Upper lobe of left lung (tissue), 6 donors: Measurements from ENCODE around the gene UBAC2. TPM values are rescaled to one million over a fixed set of nuclear protein-coding genes. Genes with fewer than 3 reads are reported as not detected.

Experiments
- ATAC-seq, 2 donors: fragments of 200-7000 bp; cut with Tn5 transposase; one replicate each; pipeline ENCODE4 v1.9.1; 2022; ENCODE audit warnings: mild to moderate bottlenecking in 2 of 2, moderate library complexity in 2 of 2; ENCODE audit not compliant: low FRiP score in 2 of 2
- DNase-seq, 2 donors: peaks; one replicate each; pipeline ENCODE4 v3.0.0-alpha.2; 2019 to 2020
- H3K27ac ChIP-seq, 4 donors: fragments of 200-600 bp; sonication (generic); one replicate each; pipeline ENCODE4 v1.5.1; 2016 to 2019
- H3K27me3 ChIP-seq, 4 donors: fragments of 200-600 bp; sonication (generic); one replicate each; pipeline ENCODE4 v1.5.1; 2017 to 2019
- H3K36me3 ChIP-seq, 4 donors: fragments of 200-600 bp; sonication (generic); one replicate each; pipeline ENCODE4 v1.5.1; 2016 to 2019
- H3K4me1 ChIP-seq, 4 donors: fragments of 200-600 bp; sonication (generic); one replicate each; pipeline ENCODE4 v1.5.1; 2018 to 2019
- H3K4me3 ChIP-seq, 4 donors: fragments of 200-600 bp; sonication (generic); one replicate each; pipeline ENCODE4 v1.5.1; 2017 to 2019; ENCODE audit warnings: mild to moderate bottlenecking in 2 of 4, moderate library complexity in 1 of 4
- H3K9me3 ChIP-seq, 4 donors: fragments of 200-600 bp; sonication (generic); one replicate each; pipeline ENCODE4 v1.5.1; 2018 to 2019
- EP300 ChIP-seq, 4 donors: sonication (generic); formaldehyde crosslinking; IDR thresholded peaks; one replicate each; pipeline ENCODE4 v1.5.1; 2017; ENCODE audit warnings: antibody characterized with exemption in 4 of 4, control low read depth in 2 of 4
- POLR2A ChIP-seq, 4 donors: fragments of 450-650 bp; IDR thresholded peaks; one replicate each; pipeline ENCODE4 v1.5.1; 2016 to 2017; ENCODE audit warnings: antibody characterized with exemption in 4 of 4, mild to moderate bottlenecking in 2 of 4
- POLR2AphosphoS5 ChIP-seq, 2 donors: sonication (generic); formaldehyde crosslinking; IDR thresholded peaks; one replicate each; pipeline ENCODE4 v1.5.1; 2017; ENCODE audit warnings: antibody characterized with exemption in 2 of 2
- WGBS, 2 donors: methylation state at CpG; one replicate each; pipeline ENCODE4 v1.1.5; 2017 to 2018; 5-methylcytosine and 5-hydroxymethylcytosine counted together
- total RNA-seq, 6 donors: library from RNA; depleted of rRNA in 4 of 6; stranded (reverse); fragments of >200 nt in 4 of 6; gene quantifications; one replicate each; pipeline versions ENCODE4 v1.1.0 to v1.2.1, GENCODE V29; 2016 to 2021
- TF ChIP-seq, protein P1 (sequence below), 6 experiments: fragments of 450-650 bp in 4 of 6; fragments of 200-600 bp in 2 of 6; sonication (generic) in 2 of 6; IDR thresholded peaks; one replicate each; pipeline ENCODE4 v1.5.1; 2016 to 2019; ENCODE audit warnings: antibody characterized with exemption in 6 of 6
- donor health status: DM: no; HTN: no; CAD: no; lungs with moderate emphysema.
- donor health status: DM: no; HTN: yes; CAD: no; lungs with severe emphysema.

The UBAC2 gene
- total RNA-seq, 6 donors from 2014 or later: 29.3 to 55.5 (median 47.7) TPM

DNA sequence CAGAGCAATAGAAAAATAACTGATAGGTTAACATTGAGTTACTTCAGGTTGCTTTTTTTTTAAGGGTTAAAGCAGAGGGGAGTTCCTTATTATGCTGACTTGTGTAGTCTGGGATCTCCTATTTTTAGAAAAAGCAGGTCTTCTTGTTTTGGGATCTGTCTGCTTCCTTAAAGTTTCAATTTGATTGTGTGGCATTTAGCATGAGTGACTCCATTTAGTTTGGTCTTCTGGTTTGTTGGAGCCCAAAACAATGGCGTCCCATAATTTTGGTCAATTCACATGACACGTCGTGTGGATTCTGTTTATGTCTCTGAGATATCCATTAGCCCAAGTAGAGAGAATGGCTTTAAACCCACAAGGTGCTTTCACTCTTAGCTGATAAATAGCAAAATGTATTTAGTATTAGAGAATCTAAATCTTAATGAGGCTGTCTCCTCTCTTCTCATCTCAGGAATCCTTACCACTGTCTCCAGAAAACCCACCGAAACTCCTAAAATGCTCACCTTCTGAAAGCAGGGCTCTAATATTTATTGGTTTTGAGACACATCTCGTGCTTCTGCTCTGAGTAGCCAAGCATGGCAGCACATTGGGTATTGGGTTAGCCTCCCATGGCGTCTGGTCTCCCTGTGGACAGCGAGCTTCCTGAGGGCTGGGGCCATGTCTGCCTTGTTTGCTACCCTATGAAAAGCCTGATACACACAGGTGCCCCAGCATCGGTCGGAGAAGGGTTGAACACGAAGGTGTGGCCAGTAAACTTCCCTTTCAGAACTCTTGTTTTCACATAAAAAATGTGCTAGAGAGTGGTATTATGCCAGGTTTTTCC lies 173.7 kb downstream of the UBAC2 start:
- DNase-seq: no peak
- Histone ChIP-seq H3K27me3 (no peaks in the 10 kb centered on the region), H3K4me1 (no peaks in the 10 kb centered on the region), H3K9me3 (no peaks in the 10 kb centered on the region), H3K27ac (peak overlapping the region in 1 of 4 donors; percentile 69), H3K36me3 (peaks cover 0 to 25% (median 6%) of the 10 kb centered on the region in 4 donors), H3K4me3 (no peak overlapping the region)
- 95 to 97% methylated on average over 10 of the region's 10 CpGs for WGBS, 2 donors
- TF ChIP-seq EP300 (IDR thresholded peaks at IDR 0.05) (no peak), POLR2AphosphoS5 (IDR thresholded peaks at IDR 0.05) (no peak)
- TF ChIP-seq, protein P1, sequence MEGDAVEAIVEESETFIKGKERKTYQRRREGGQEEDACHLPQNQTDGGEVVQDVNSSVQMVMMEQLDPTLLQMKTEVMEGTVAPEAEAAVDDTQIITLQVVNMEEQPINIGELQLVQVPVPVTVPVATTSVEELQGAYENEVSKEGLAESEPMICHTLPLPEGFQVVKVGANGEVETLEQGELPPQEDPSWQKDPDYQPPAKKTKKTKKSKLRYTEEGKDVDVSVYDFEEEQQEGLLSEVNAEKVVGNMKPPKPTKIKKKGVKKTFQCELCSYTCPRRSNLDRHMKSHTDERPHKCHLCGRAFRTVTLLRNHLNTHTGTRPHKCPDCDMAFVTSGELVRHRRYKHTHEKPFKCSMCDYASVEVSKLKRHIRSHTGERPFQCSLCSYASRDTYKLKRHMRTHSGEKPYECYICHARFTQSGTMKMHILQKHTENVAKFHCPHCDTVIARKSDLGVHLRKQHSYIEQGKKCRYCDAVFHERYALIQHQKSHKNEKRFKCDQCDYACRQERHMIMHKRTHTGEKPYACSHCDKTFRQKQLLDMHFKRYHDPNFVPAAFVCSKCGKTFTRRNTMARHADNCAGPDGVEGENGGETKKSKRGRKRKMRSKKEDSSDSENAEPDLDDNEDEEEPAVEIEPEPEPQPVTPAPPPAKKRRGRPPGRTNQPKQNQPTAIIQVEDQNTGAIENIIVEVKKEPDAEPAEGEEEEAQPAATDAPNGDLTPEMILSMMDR (IDR thresholded peaks at IDR 0.05): no peak
- ATAC-seq: no peak

DNA sequence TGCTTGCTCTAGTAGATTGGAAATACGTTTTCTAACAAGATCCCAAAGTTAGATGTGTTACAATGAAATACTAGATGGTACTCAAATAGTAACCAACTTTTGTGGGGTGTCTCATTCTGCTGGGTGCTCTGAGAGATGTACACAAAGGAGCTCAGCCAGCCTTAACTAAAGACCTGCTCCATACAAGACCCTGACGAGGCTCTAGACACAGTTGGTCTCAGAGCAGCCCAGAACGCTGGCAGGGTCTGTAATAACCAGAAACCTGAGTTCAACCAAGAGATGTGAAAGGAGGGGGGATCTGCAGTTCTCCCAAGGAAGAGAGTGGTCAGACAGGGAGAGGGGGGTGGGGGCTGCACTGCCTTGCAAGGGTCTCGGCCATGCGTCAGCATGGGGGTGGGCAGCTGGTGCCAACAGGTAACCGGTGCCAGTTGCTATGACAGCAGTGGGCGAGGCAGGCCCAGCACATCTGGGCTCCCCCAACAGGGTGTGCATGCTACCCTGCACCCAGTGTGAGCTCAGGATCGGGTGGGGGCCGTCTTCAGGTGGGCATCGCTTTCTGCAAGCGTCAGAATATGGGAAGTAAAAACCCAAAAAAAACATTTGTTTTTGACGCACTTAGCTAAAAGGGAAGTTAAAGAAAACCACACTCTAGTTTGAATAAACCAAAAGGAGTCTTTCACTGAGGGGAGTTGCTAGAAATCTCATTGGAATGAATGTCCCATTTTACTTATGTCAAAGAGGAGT lies 174.5 kb downstream of the UBAC2 start:
- Histone ChIP-seq H3K27ac (peak overlapping the region in 1 of 4 donors; percentile 69), H3K9me3 (no peaks in the 10 kb centered on the region), H3K27me3 (no peaks in the 10 kb centered on the region), H3K36me3 (peaks cover 0 to 24% (median 3%) of the 10 kb centered on the region in 4 donors), H3K4me3 (no peak overlapping the region), H3K4me1 (no peaks in the 10 kb centered on the region)
- TF ChIP-seq POLR2A (IDR thresholded peaks at IDR 0.05) (peak in 1 of 4 donors; percentile 36), EP300 (IDR thresholded peaks at IDR 0.05) (no peak), POLR2AphosphoS5 (IDR thresholded peaks at IDR 0.05) (no peak)
- TF ChIP-seq, protein P1 (IDR thresholded peaks at IDR 0.05): no peak
- ATAC-seq (peak; percentile 58 to 69), DNase-seq (no peak)
- WGBS, 2 donors: 76 to 81% methylated on average over 12 of the region's 12 CpGs

DNA sequence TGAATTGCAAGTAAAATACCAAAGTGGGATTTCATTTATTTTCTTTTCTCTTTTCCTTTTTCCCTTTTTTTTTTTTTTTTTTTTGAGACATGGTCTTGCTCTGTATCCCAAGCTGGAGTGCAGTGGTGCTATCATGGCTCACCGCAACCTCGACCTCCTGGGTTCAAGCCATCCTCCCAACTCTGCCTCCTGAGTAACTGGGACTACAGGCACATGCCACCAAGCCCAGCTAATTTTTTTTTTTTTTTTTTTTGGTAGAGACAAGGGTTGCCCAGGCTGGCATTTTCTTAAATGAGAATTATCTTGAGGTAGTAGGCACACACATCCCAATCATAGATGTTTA lies 175.1 kb downstream of the UBAC2 start:
- H3K4me3 ChIP-seq: no peak overlapping the region
- peak in 1 of 2 donors; percentile 9 for ATAC-seq
- H3K27ac ChIP-seq: peak overlapping the region in 1 of 4 donors; percentile 47
- TF ChIP-seq EP300 (IDR thresholded peaks at IDR 0.05) (no peak), POLR2AphosphoS5 (IDR thresholded peaks at IDR 0.05) (no peak), POLR2A (IDR thresholded peaks at IDR 0.05) (no peak)
- TF ChIP-seq, protein P1 (IDR thresholded peaks at IDR 0.05): no peak
- no peak for DNase-seq
- 81 to 91% methylated on average over 2 of the region's 2 CpGs for WGBS, 2 donors
- no peaks in the 10 kb centered on the region for H3K4me1 ChIP-seq
- no peaks in the 10 kb centered on the region for H3K9me3 ChIP-seq
- H3K36me3 ChIP-seq: peaks cover 0 to 19% (median under 1%) of the 10 kb centered on the region in 4 donors
- H3K27me3 ChIP-seq: no peaks in the 10 kb centered on the region

DNA sequence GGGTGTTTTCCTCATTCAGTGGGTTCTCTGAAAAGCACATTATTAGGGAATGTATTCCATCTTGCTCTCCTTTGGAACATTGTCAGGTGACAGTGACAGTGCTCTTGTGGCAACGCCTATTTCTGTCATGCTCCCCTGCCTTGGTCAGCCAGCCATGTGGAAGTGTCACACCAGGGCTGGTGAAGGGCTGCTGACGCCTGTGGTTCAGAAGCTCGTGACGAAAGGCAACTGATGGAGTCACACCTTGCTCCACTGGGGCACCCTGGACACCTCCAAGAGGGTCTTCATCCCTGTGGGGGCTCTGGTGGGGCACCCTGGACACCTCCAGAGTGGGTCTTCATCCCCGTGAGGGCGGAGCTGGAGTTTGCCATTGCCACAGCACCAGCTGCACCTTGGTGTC lies 175.5 kb downstream of the UBAC2 start:
- Histone ChIP-seq H3K36me3 (peaks cover 0 to 19% (median under 1%) of the 10 kb centered on the region in 4 donors), H3K27ac (peak overlapping the region in 1 of 4 donors; percentile 47), H3K4me1 (no peaks in the 10 kb centered on the region), H3K9me3 (no peaks in the 10 kb centered on the region), H3K27me3 (no peaks in the 10 kb centered on the region), H3K4me3 (no peak overlapping the region)
- WGBS, 2 donors: 64 to 78% methylated on average over 4 to 6 of the region's 6 CpGs
- ATAC-seq (peak in 1 of 2 donors; percentile 47), DNase-seq (peak in 1 of 2 donors; percentile 72)
- peak in 2 of 4 donors; percentile 22 to 31 for TF ChIP-seq EP300 (IDR thresholded peaks at IDR 0.05)
- no peak for TF ChIP-seq POLR2AphosphoS5 (IDR thresholded peaks at IDR 0.05)
- peak in 1 of 4 donors; percentile 13 for TF ChIP-seq POLR2A (IDR thresholded peaks at IDR 0.05)
- TF ChIP-seq, protein P1 (IDR thresholded peaks at IDR 0.05): no peak
